ENCODE measurements around the gene COL12A1.

Gene COL12A1

GRCh38 chr6:75114806-75115205 lies 91.0 kb downstream of the COL12A1 start:
- no peak for TF ChIP-seq CTCF (IDR thresholded peaks at IDR 0.05; ENCODE audit: borderline replicate concordance, control extremely low read depth, extremely low read depth, insufficient read depth, missing control alignments)
- in situ Hi-C loops (cut with MboI; ENCODE audit: low sequenced_read_pairs, unreplicated experiment) = no loop called here
- DNase-seq (ENCODE audit: low spot score) = no peak

GRCh38 chr6:75114195-75114594 lies 91.7 kb downstream of the COL12A1 start:
- in situ Hi-C loops (cut with MboI; ENCODE audit: low sequenced_read_pairs, unreplicated experiment) = no loop called here
- no peak for DNase-seq (ENCODE audit: low spot score)
- TF ChIP-seq CTCF (IDR thresholded peaks at IDR 0.05; ENCODE audit: borderline replicate concordance, control extremely low read depth, extremely low read depth, insufficient read depth, missing control alignments) = no peak

- DNase-seq (ENCODE audit: low spot score) = no peak
- in situ Hi-C loops (cut with MboI; ENCODE audit: low sequenced_read_pairs, unreplicated experiment) = no loop called here
- TF ChIP-seq CTCF (IDR thresholded peaks at IDR 0.05; ENCODE audit: borderline replicate concordance, control extremely low read depth, extremely low read depth, insufficient read depth, missing control alignments) = no peak
Measured at GRCh38 chr6:75113446-75113845, 92.4 kb downstream of the COL12A1 start.

- DNase-seq (ENCODE audit: low spot score) = no peak
- no peak for TF ChIP-seq CTCF (IDR thresholded peaks at IDR 0.05; ENCODE audit: borderline replicate concordance, control extremely low read depth, extremely low read depth, insufficient read depth, missing control alignments)
- in situ Hi-C loops (cut with MboI; ENCODE audit: low sequenced_read_pairs, unreplicated experiment) = no loop called here
Measured at GRCh38 chr6:75109765-75110164, 96.1 kb downstream of the COL12A1 start.

GRCh38 chr6:75109022-75109421 lies 96.8 kb downstream of the COL12A1 start:
- no peak for TF ChIP-seq CTCF (IDR thresholded peaks at IDR 0.05; ENCODE audit: borderline replicate concordance, control extremely low read depth, extremely low read depth, insufficient read depth, missing control alignments)
- no peak for DNase-seq (ENCODE audit: low spot score)
- in situ Hi-C loops (cut with MboI; ENCODE audit: low sequenced_read_pairs, unreplicated experiment) = no loop called here

GRCh38 chr6:75108333-75108974 lies 97.4 kb downstream of the COL12A1 start:
- DNase-seq (ENCODE audit: low spot score) = no peak
- no peak for TF ChIP-seq CTCF (IDR thresholded peaks at IDR 0.05; ENCODE audit: borderline replicate concordance, control extremely low read depth, extremely low read depth, insufficient read depth, missing control alignments)
- in situ Hi-C loops (cut with MboI; ENCODE audit: low sequenced_read_pairs, unreplicated experiment) = no loop called here
